DOHH2 (cell line): ENCODE data around the gene MCF2L.

Experiments used
- H3F3A ChIP-seq: fragments of 200-600 bp; sonication (generic), shearing (Covaris generic); 2 replicates; pipeline ENCODE4 v1.6.0; 2016; ENCODE audit warnings: antibody characterized with exemption, mild to moderate bottlenecking; ENCODE audit not compliant: control insufficient read depth, insufficient read depth
- H3K27ac ChIP-seq: fragments of 200-600 bp; sonication (generic); 2 replicates; pipeline ENCODE4 v1.5.1; 2014; ENCODE audit warnings: low read depth, mild to moderate bottlenecking, low read length, moderate library complexity
- H3K27me3 ChIP-seq: fragments of 200-600 bp; sonication (generic); 2 replicates; pipeline ENCODE4 v1.6.1; 2014; ENCODE audit warnings: mild to moderate bottlenecking, low read length, mixed read lengths; ENCODE audit not compliant: control insufficient read depth
- H3K36me3 ChIP-seq: fragments of 200-600 bp; sonication (generic); 2 replicates; pipeline ENCODE4 v1.6.1; 2014; ENCODE audit warnings: mild to moderate bottlenecking, low read length, moderate library complexity, mixed read lengths; ENCODE audit not compliant: control insufficient read depth
- H3K4me1 ChIP-seq: fragments of 200-600 bp; sonication (generic); 2 replicates; pipeline ENCODE4 v1.6.1; 2014; ENCODE audit warnings: mild to moderate bottlenecking, low read length, mixed read lengths; ENCODE audit not compliant: control insufficient read depth
- H3K4me2 ChIP-seq: fragments of 200-600 bp; sonication (generic); 2 replicates; pipeline ENCODE4 v1.6.0; 2014; ENCODE audit warnings: mild to moderate bottlenecking, low read length, moderate library complexity
- H3K4me3 ChIP-seq: fragments of 200-600 bp; sonication (generic); 2 replicates; pipeline ENCODE4 v1.5.1; 2014; ENCODE audit warnings: mild to moderate bottlenecking, low read length, mixed read lengths
- H3K79me2 ChIP-seq: fragments of 200-600 bp; sonication (generic); 2 replicates; pipeline ENCODE4 v1.6.1; 2014; ENCODE audit warnings: mild to moderate bottlenecking, low read length, mixed read lengths; ENCODE audit not compliant: control insufficient read depth
- H3K9me2 ChIP-seq: fragments of 200-600 bp; sonication (generic); replicated peaks from 2 replicates; pipeline ENCODE4 v1.6.1; 2014; ENCODE audit warnings: mild to moderate bottlenecking, low read length, mixed read lengths; ENCODE audit not compliant: control insufficient read depth
- H3K9me3 ChIP-seq: fragments of 200-600 bp; sonication (generic); 2 replicates; pipeline ENCODE4 v1.6.1; 2014; ENCODE audit warnings: antibody characterized with exemption, low read length, mixed read lengths; ENCODE audit not compliant: control insufficient read depth, insufficient read depth
- H4K20me1 ChIP-seq: fragments of 200-600 bp; sonication (generic); 2 replicates; pipeline ENCODE4 v1.6.0; 2014; ENCODE audit warnings: low read depth, mild to moderate bottlenecking, antibody characterized with exemption, low read length, moderate library complexity; ENCODE audit not compliant: control insufficient read depth, insufficient read depth
- CTCF ChIP-seq: fragments of 200-600 bp; sonication (generic); IDR thresholded peaks from one replicate; pipeline ENCODE4 v1.5.1; 2014; ENCODE audit warnings: antibody characterized with exemption, mild to moderate bottlenecking, low read depth, low read length; ENCODE audit not compliant: poor library complexity, severe bottlenecking
- EZH2phosphoT487 ChIP-seq: fragments of 200-600 bp; sonication (generic); IDR thresholded peaks from 2 replicates; pipeline ENCODE4 v1.6.1; 2017; ENCODE audit warnings: borderline replicate concordance, mild to moderate bottlenecking, antibody characterized with exemption, low read length, moderate library complexity, mixed read lengths

Gene MCF2L

GRCh38 chr13:113119166-113119821, 150.3 kb downstream of the MCF2L start:
- TF ChIP-seq EZH2phosphoT487 = no peak
- no peak for TF ChIP-seq CTCF
- no peaks in the 10 kb centered on the region for H3K27me3 ChIP-seq
- no peaks in the 10 kb centered on the region for H3K36me3 ChIP-seq
- no peak overlapping the region for H3K4me2 ChIP-seq
- H3F3A ChIP-seq = no peaks in the 10 kb centered on the region
- H3K9me3 ChIP-seq = no peaks in the 10 kb centered on the region
- no peak overlapping the region for H3K4me3 ChIP-seq
- H3K79me2 ChIP-seq = no peaks in the 10 kb centered on the region
- no peaks in the 10 kb centered on the region for H4K20me1 ChIP-seq
- H3K9me2 ChIP-seq = no peaks in the 10 kb centered on the region
- H3K4me1 ChIP-seq = no peaks in the 10 kb centered on the region
- no peak overlapping the region for H3K27ac ChIP-seq

GRCh38 chr13:113119822-113120189, 150.8 kb downstream of the MCF2L start:
- Histone ChIP-seq H3K4me3 (no peak overlapping the region), H4K20me1 (no peaks in the 10 kb centered on the region), H3K4me2 (no peak overlapping the region), H3K36me3 (no peaks in the 10 kb centered on the region), H3K27me3 (no peaks in the 10 kb centered on the region), H3K27ac (no peak overlapping the region), H3K4me1 (no peaks in the 10 kb centered on the region), H3K9me2 (no peaks in the 10 kb centered on the region), H3F3A (no peaks in the 10 kb centered on the region), H3K9me3 (no peaks in the 10 kb centered on the region), H3K79me2 (no peaks in the 10 kb centered on the region)
- TF ChIP-seq EZH2phosphoT487 (no peak), CTCF (no peak)

- no peaks in the 10 kb centered on the region for H3K27me3 ChIP-seq
- H3K79me2 ChIP-seq = no peaks in the 10 kb centered on the region
- H3K9me3 ChIP-seq = no peaks in the 10 kb centered on the region
- H3K27ac ChIP-seq = no peak overlapping the region
- H4K20me1 ChIP-seq = no peaks in the 10 kb centered on the region
- H3K9me2 ChIP-seq = no peaks in the 10 kb centered on the region
- no peak overlapping the region for H3K4me3 ChIP-seq
- no peaks in the 10 kb centered on the region for H3K4me1 ChIP-seq
- H3K36me3 ChIP-seq = no peaks in the 10 kb centered on the region
- no peak overlapping the region for H3K4me2 ChIP-seq
- no peak for TF ChIP-seq EZH2phosphoT487
- no peak for TF ChIP-seq CTCF
- no peaks in the 10 kb centered on the region for H3F3A ChIP-seq
Measured at GRCh38 chr13:113120300-113121182, 151.5 kb downstream of the MCF2L start.
